Thyroid gland (tissue), 4 donors: ENCODE measurements around the gene GTF2A1. TPM values are rescaled to one million over a fixed set of nuclear protein-coding genes. Genes with fewer than 3 reads are reported as not detected.

ENCODE experiments used
- DNase-seq, 2 donors: peaks; one replicate each; pipeline ENCODE4 v3.0.0-alpha.2; 2019
- H3K27ac ChIP-seq, 3 donors: fragments of 200-600 bp; sonication (generic); 1 replicate in 2 of 3; 2 replicates in 1 of 3; pipeline ENCODE4 v1.5.1; 2016 to 2019; ENCODE audit warnings: mild to moderate bottlenecking in 1 of 3, moderate library complexity in 1 of 3
- H3K27me3 ChIP-seq: fragments of 200-600 bp; sonication (generic); one replicate; pipeline ENCODE4 v1.5.1; 2019
- H3K36me3 ChIP-seq, 2 donors: fragments of 200-600 bp; sonication (generic); one replicate each; pipeline ENCODE4 v1.5.1; 2016 to 2019
- H3K4me1 ChIP-seq, 2 donors: fragments of 200-600 bp; sonication (generic); one replicate each; pipeline ENCODE4 v1.5.1; 2017 to 2019
- H3K4me3 ChIP-seq, 3 donors: fragments of 200-600 bp; sonication (generic); replicated peaks in 1 of 3; 1 replicate in 2 of 3; 2 replicates in 1 of 3; pipeline ENCODE4 v1.5.1; 2016; ENCODE audit warnings: mild to moderate bottlenecking in 1 of 3
- H3K9me3 ChIP-seq: fragments of 200-600 bp; sonication (generic); one replicate; pipeline ENCODE4 v1.5.1; 2017
- POLR2A ChIP-seq, 2 donors: fragments of 450-650 bp; IDR thresholded peaks; one replicate each; pipeline ENCODE4 v1.6.1; 2017; ENCODE audit warnings: antibody characterized with exemption in 2 of 2, mild to moderate bottlenecking in 2 of 2, moderate library complexity in 1 of 2
- WGBS, 2 donors: methylation state at CpG; one replicate each; pipeline ENCODE4 v1.1.5; 2017; 5-methylcytosine and 5-hydroxymethylcytosine counted together
- intact Hi-C: fragments of 100-400 bp; cut with DNase I; formaldehyde crosslinking; loops from one replicate; pipeline ENCODE4 v1.15.1; 2023
- total RNA-seq, 4 donors: library from RNA; depleted of rRNA; stranded (reverse); fragments of >200 nt; gene quantifications; one replicate each; pipeline ENCODE4 v1.2.3, GENCODE V29; 2016
- TF ChIP-seq, protein P1 (sequence below), 6 experiments: fragments of 200-600 bp in 3 of 6; fragments of 450-650 bp in 3 of 6; sonication (generic) in 3 of 6; IDR thresholded peaks; one replicate each; pipeline ENCODE4 v1.5.1; 2016 to 2019; ENCODE audit warnings: antibody characterized with exemption in 6 of 6, mild to moderate bottlenecking in 2 of 6, inconsistent platforms in 1 of 6, moderate library complexity in 1 of 6

The GTF2A1 gene
- total RNA-seq, 4 donors from 2014 or later = 31.4 to 51.7 (median 39.7) TPM

GRCh38 chr14:81209167-81209836 lies 11.5 kb downstream of the GTF2A1 start:
- WGBS, 2 donors = 78 to 83% methylated on average over 8 of the region's 8 CpGs
- DNase-seq = no peak
- Histone ChIP-seq H3K27ac (no peak overlapping the region), H3K36me3 (peaks cover 3 to 4% of the 10 kb centered on the region in 2 donors), H3K9me3 (no peaks in the 10 kb centered on the region), H3K27me3 (no peaks in the 10 kb centered on the region), H3K4me3 (no peak overlapping the region), H3K4me1 (peaks cover 7 to 10% of the 10 kb centered on the region in 2 donors)
- intact Hi-C loops = no loop called here
- TF ChIP-seq POLR2A (IDR thresholded peaks at IDR 0.05) = no peak
- TF ChIP-seq, protein P1, sequence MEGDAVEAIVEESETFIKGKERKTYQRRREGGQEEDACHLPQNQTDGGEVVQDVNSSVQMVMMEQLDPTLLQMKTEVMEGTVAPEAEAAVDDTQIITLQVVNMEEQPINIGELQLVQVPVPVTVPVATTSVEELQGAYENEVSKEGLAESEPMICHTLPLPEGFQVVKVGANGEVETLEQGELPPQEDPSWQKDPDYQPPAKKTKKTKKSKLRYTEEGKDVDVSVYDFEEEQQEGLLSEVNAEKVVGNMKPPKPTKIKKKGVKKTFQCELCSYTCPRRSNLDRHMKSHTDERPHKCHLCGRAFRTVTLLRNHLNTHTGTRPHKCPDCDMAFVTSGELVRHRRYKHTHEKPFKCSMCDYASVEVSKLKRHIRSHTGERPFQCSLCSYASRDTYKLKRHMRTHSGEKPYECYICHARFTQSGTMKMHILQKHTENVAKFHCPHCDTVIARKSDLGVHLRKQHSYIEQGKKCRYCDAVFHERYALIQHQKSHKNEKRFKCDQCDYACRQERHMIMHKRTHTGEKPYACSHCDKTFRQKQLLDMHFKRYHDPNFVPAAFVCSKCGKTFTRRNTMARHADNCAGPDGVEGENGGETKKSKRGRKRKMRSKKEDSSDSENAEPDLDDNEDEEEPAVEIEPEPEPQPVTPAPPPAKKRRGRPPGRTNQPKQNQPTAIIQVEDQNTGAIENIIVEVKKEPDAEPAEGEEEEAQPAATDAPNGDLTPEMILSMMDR (IDR thresholded peaks at IDR 0.05) = no peak

- intact Hi-C loops = no loop called here
- DNase-seq = no peak
- H3K4me3 ChIP-seq = no peak overlapping the region
- H3K36me3 ChIP-seq = peaks cover 3 to 4% of the 10 kb centered on the region in 2 donors
- no peaks in the 10 kb centered on the region for H3K27me3 ChIP-seq
- H3K4me1 ChIP-seq = peaks cover 7 to 10% of the 10 kb centered on the region in 2 donors
- 97 to 99% methylated on average over 6 to 8 of the region's 8 CpGs for WGBS, 2 donors
- no peaks in the 10 kb centered on the region for H3K9me3 ChIP-seq
- no peak overlapping the region for H3K27ac ChIP-seq
- TF ChIP-seq POLR2A (IDR thresholded peaks at IDR 0.05) = no peak
- TF ChIP-seq, protein P1 (IDR thresholded peaks at IDR 0.05) = no peak
These were observed 12.3 kb downstream of the GTF2A1 start for GRCh38 chr14:81208489-81208888.

- no peak overlapping the region for H3K4me3 ChIP-seq
- WGBS, 2 donors = 88 to 93% methylated on average over 4 of the region's 4 CpGs
- peaks cover 0 to 6% of the 10 kb centered on the region in 2 donors for H3K4me1 ChIP-seq
- no peaks in the 10 kb centered on the region for H3K27me3 ChIP-seq
- intact Hi-C loops = no loop called here
- TF ChIP-seq POLR2A (IDR thresholded peaks at IDR 0.05) = no peak
- TF ChIP-seq, protein P1 (IDR thresholded peaks at IDR 0.05) = no peak
- peaks cover 11 to 24% of the 10 kb centered on the region in 2 donors for H3K36me3 ChIP-seq
- H3K27ac ChIP-seq = no peak overlapping the region
- H3K9me3 ChIP-seq = no peaks in the 10 kb centered on the region
- no peak for DNase-seq
These were observed 14.6 kb downstream of the GTF2A1 start for GRCh38 chr14:81206115-81206514.

GRCh38 chr14:81205639-81206038 lies 15.1 kb downstream of the GTF2A1 start:
- no peak for TF ChIP-seq POLR2A (IDR thresholded peaks at IDR 0.05)
- TF ChIP-seq, protein P1 (IDR thresholded peaks at IDR 0.05) = no peak
- WGBS, 2 donors = 96 to 97% methylated on average over 4 of the region's 4 CpGs
- Histone ChIP-seq H3K27ac (no peak overlapping the region), H3K36me3 (peaks cover 11 to 25% of the 10 kb centered on the region in 2 donors), H3K4me1 (peaks cover 0 to 3% of the 10 kb centered on the region in 2 donors), H3K27me3 (no peaks in the 10 kb centered on the region), H3K4me3 (no peak overlapping the region), H3K9me3 (no peaks in the 10 kb centered on the region)
- no peak for DNase-seq
- intact Hi-C loops = no loop called here

DNA sequence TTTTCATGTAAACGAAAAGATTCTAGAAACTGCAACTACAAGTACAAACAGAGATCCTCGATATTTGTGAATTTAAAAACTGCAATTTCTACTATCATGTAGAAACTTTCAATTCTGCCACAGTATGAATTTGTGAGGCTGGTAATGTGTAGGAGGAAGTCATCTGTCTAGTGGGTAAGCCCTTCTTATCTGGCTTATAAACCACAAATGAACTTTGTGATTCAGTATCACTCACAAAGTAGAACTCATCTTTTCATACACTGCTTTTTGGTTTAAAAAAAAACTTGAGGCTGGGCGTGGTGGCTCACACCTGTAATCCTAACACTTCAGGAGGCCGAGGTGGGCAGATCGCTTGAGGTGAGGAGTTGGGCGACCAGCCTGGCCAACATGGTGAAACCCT lies 20.7 kb downstream of the GTF2A1 start:
- Histone ChIP-seq H3K36me3 (peaks cover 15 to 24% of the 10 kb centered on the region in 2 donors), H3K27me3 (no peaks in the 10 kb centered on the region), H3K4me3 (no peak overlapping the region), H3K9me3 (no peaks in the 10 kb centered on the region), H3K4me1 (peaks cover 0 to 3% of the 10 kb centered on the region in 2 donors), H3K27ac (no peak overlapping the region)
- 94 to 95% methylated on average over 6 of the region's 6 CpGs for WGBS, 2 donors
- no peak for DNase-seq
- intact Hi-C loops = no loop called here
- no peak for TF ChIP-seq POLR2A (IDR thresholded peaks at IDR 0.05)
- TF ChIP-seq, protein P1 (IDR thresholded peaks at IDR 0.05) = no peak
